Liver (tissue), 3 donors: ENCODE results near the gene TPSD1.

Source experiments
- ATF3 ChIP-seq: IDR thresholded peaks from 2 replicates; pipeline ENCODE4 v1.6.1; 2016; ENCODE audit warnings: antibody characterized with exemption
- CTCF ChIP-seq: fragments of 150-350 bp; IDR thresholded peaks from 2 replicates; pipeline ENCODE4 v1.5.1; 2017; ENCODE audit warnings: improper control_type of control experiment, low read depth, low read length; ENCODE audit not compliant: missing input control
- EGR1 ChIP-seq, 2 donors: IDR thresholded peaks; 2 replicates each; pipeline ENCODE4 v1.6.1; 2016 to 2018; ENCODE audit warnings: antibody characterized with exemption in 2 of 2, low read depth in 2 of 2
- HNF4G ChIP-seq: IDR thresholded peaks from 2 replicates; pipeline ENCODE4 v1.6.1; 2016; ENCODE audit warnings: antibody characterized with exemption
- JUND ChIP-seq, 2 donors: IDR thresholded peaks; 2 replicates each; pipeline ENCODE4 v1.6.1; 2016; ENCODE audit warnings: antibody characterized with exemption in 2 of 2
- MAX ChIP-seq: IDR thresholded peaks from 2 replicates; pipeline ENCODE4 v1.6.1; 2016; ENCODE audit warnings: antibody characterized with exemption
- RAD21 ChIP-seq, 2 donors: IDR thresholded peaks; 2 replicates each; pipeline ENCODE4 v1.6.1; 2016; ENCODE audit warnings: antibody characterized with exemption in 2 of 2, mild to moderate bottlenecking in 2 of 2
- REST ChIP-seq: IDR thresholded peaks from 2 replicates; pipeline ENCODE4 v1.6.1; 2016; ENCODE audit warnings: antibody characterized with exemption, mild to moderate bottlenecking
- RXRA ChIP-seq, 2 donors: IDR thresholded peaks; 2 replicates each; pipeline ENCODE4 v1.6.1; 2017 to 2018; ENCODE audit warnings: antibody characterized with exemption in 2 of 2, mild to moderate bottlenecking in 1 of 2
- SP1 ChIP-seq: IDR thresholded peaks from 2 replicates; pipeline ENCODE4 v1.6.1; 2018; ENCODE audit warnings: antibody characterized with exemption, mild to moderate bottlenecking
- TAF1 ChIP-seq: conservative IDR thresholded peaks from 2 replicates; pipeline ENCODE4 v1.6.1; 2016; ENCODE audit warnings: antibody characterized with exemption, mild to moderate bottlenecking
- YY1 ChIP-seq: IDR thresholded peaks from 2 replicates; pipeline ENCODE4 v1.6.1; 2016; ENCODE audit warnings: antibody characterized with exemption, mild to moderate bottlenecking
- ZBTB33 ChIP-seq: IDR thresholded peaks from 2 replicates; pipeline ENCODE4 v1.6.1; 2016; ENCODE audit warnings: antibody characterized with exemption
- donor health status: healthy.
- donor health status: healthy.

- TF ChIP-seq TAF1 (no peak), SP1 (no peak), CTCF (no peak), ATF3 (no peak), ZBTB33 (no peak), REST (no peak), HNF4G (no peak), RAD21 (IDR thresholded peaks at IDR 0.05) (no peak), EGR1 (IDR thresholded peaks at IDR 0.05; ENCODE audit: low read depth in 2 of 2) (no peak), MAX (no peak), JUND (IDR thresholded peaks at IDR 0.05) (no peak), RXRA (IDR thresholded peaks at IDR 0.05) (no peak), YY1 (no peak)
Measured at GRCh38 chr16:1222553-1223354, 33.1 kb upstream of the TPSD1 start.
